ENCODE data around the gene USP30. TPM values are rescaled to one million over a fixed set of nuclear protein-coding genes. Genes with fewer than 3 reads are reported as not detected.

Gene USP30
- total and polyA plus RNA-seq, 12 donors: 9.3 to 36.1 (median 23.8) TPM

- DNase-seq: no peak
- Histone ChIP-seq H3K9me3 (replicated peaks in 1 of 3) (no peaks in the 10 kb centered on the region), H3K27ac (no peak overlapping the region), H3K36me3 (replicated peaks in 1 of 2) (no peaks in the 10 kb centered on the region), H3K4me1 (replicated peaks in 1 of 2) (no peaks in the 10 kb centered on the region), H3K27me3 (no peaks in the 10 kb centered on the region), H3K4me3 (no peak overlapping the region)
- 47 to 63% (median 59%) methylated on average over 2 of the region's 2 CpGs for WGBS, 4 donors
- intact Hi-C loops (cut with DNase I): no loop called here
- no peak for TF ChIP-seq POLR2A (IDR thresholded peaks at IDR 0.05)
- no peak for TF ChIP-seq CTCF (IDR thresholded peaks at IDR 0.05)
Measured at GRCh38 chr12:109010259-109010658, 42.1 kb upstream of the USP30 start.

GRCh38 chr12:109014984-109015765 is 37.2 kb upstream of the USP30 start:
- no peak for DNase-seq

GRCh38 chr12:109016016-109016415 is 36.4 kb upstream of the USP30 start:
- Histone ChIP-seq H3K27me3 (no peaks in the 10 kb centered on the region), H3K9me3 (replicated peaks in 1 of 3) (no peaks in the 10 kb centered on the region), H3K4me3 (no peak overlapping the region), H3K27ac (no peak overlapping the region), H3K4me1 (replicated peaks in 1 of 2) (no peaks in the 10 kb centered on the region), H3K36me3 (replicated peaks in 1 of 2) (no peaks in the 10 kb centered on the region)
- intact Hi-C loops (cut with DNase I): no loop called here
- 51 to 64% (median 63%) methylated on average over 8 of the region's 8 CpGs for WGBS, 4 donors
- TF ChIP-seq CTCF (IDR thresholded peaks at IDR 0.05) (no peak), POLR2A (IDR thresholded peaks at IDR 0.05) (no peak)
- no peak for DNase-seq

More at GRCh38 chr12:109014984-109015765, 37.2 kb upstream of the USP30 start:
- no peak overlapping the region for H3K4me3 ChIP-seq
- 79 to 88% (median 82%) methylated on average over 6 of the region's 6 CpGs for WGBS, 4 donors
- H3K27ac ChIP-seq: no peak overlapping the region
- intact Hi-C loops (cut with DNase I): no loop called here
- no peaks in the 10 kb centered on the region for H3K27me3 ChIP-seq
- TF ChIP-seq CTCF (IDR thresholded peaks at IDR 0.05) (no peak), POLR2A (IDR thresholded peaks at IDR 0.05) (no peak)
- no peaks in the 10 kb centered on the region for H3K36me3 ChIP-seq (replicated peaks in 1 of 2)
- H3K9me3 ChIP-seq (replicated peaks in 1 of 3): no peaks in the 10 kb centered on the region
- no peaks in the 10 kb centered on the region for H3K4me1 ChIP-seq (replicated peaks in 1 of 2)

GRCh38 chr12:109016978-109017377 is 35.4 kb upstream of the USP30 start:
- Histone ChIP-seq H3K9me3 (replicated peaks in 1 of 3) (no peaks in the 10 kb centered on the region), H3K4me1 (replicated peaks in 1 of 2) (no peaks in the 10 kb centered on the region), H3K36me3 (replicated peaks in 1 of 2) (no peaks in the 10 kb centered on the region), H3K27ac (no peak overlapping the region), H3K27me3 (no peaks in the 10 kb centered on the region), H3K4me3 (no peak overlapping the region)
- intact Hi-C loops (cut with DNase I): no loop called here
- TF ChIP-seq CTCF (IDR thresholded peaks at IDR 0.05): no peak
- TF ChIP-seq POLR2A (IDR thresholded peaks at IDR 0.05): no peak
- no peak for DNase-seq
- WGBS, 4 donors: 66 to 86% (median 78%) methylated on average over 5 to 6 of the region's 6 CpGs

All from adrenal gland (tissue), 12 donors.